Fibroblast of lung (primary cell): ENCODE data around the gene FTO. TPM values are rescaled to one million over a fixed set of nuclear protein-coding genes. Genes with fewer than 3 reads are reported as not detected.

Source experiments
- DNase-seq, 2 donors: peaks; one replicate each; pipeline versions ENCODE4 v3.0.0 to v3.0.0-alpha.2; 2010; ENCODE audit warnings: low read depth in 2 of 2
- H2AFZ ChIP-seq: 2 replicates; pipeline ENCODE4 v1.5.1; 2012; ENCODE audit warnings: low read length, control low read depth, inconsistent platforms
- H3K27ac ChIP-seq: 2 replicates; pipeline ENCODE4 v1.5.1; 2011; ENCODE audit warnings: low read length, control low read depth; ENCODE audit not compliant: insufficient read depth
- H3K27me3 ChIP-seq: 2 replicates; pipeline ENCODE4 v1.5.1; 2011; ENCODE audit warnings: mild to moderate bottlenecking, low read length; ENCODE audit not compliant: control insufficient read depth, insufficient read depth
- H3K36me3 ChIP-seq: 2 replicates; pipeline ENCODE4 v1.5.1; 2011; ENCODE audit warnings: low read length; ENCODE audit not compliant: control insufficient read depth, insufficient read depth
- H3K4me1 ChIP-seq: 2 replicates; pipeline ENCODE4 v1.5.1; 2011; ENCODE audit warnings: low read length; ENCODE audit not compliant: control insufficient read depth, insufficient read depth; ENCODE audit errors: extremely low read depth
- H3K4me2 ChIP-seq: 2 replicates; pipeline ENCODE4 v1.5.1; 2011; ENCODE audit warnings: low read length, control low read depth; ENCODE audit not compliant: insufficient read depth; ENCODE audit errors: extremely low read depth
- H3K4me3 ChIP-seq, 4 experiments: fragments of 200-600 bp in 1 of 4; sonication (generic) in 1 of 4; replicated peaks in 1 of 4; 2 replicates each; pipeline ENCODE4 v1.5.1; 2011 to 2016; ENCODE audit warnings: low read length in 4 of 4, low read depth in 3 of 4, mild to moderate bottlenecking in 3 of 4, control low read depth in 2 of 4, inconsistent platforms in 1 of 4, mixed read lengths in 1 of 4; ENCODE audit not compliant: insufficient read depth in 1 of 4; ENCODE audit errors: control extremely low read depth in 1 of 4
- H3K79me2 ChIP-seq: 2 replicates; pipeline ENCODE4 v1.5.1; 2012; ENCODE audit warnings: mild to moderate bottlenecking, low read length, inconsistent platforms; ENCODE audit not compliant: control insufficient read depth, insufficient read depth
- H3K9ac ChIP-seq: 2 replicates; pipeline ENCODE4 v1.5.1; 2011; ENCODE audit warnings: mild to moderate bottlenecking, low read length, control low read depth; ENCODE audit not compliant: insufficient read depth
- H3K9me3 ChIP-seq: 2 replicates; pipeline ENCODE4 v1.5.1; 2012; ENCODE audit warnings: low read depth, low read length; ENCODE audit not compliant: control insufficient read depth, insufficient read depth
- H4K20me1 ChIP-seq: 2 replicates; pipeline ENCODE4 v1.5.1; 2011; ENCODE audit warnings: low read length; ENCODE audit not compliant: control insufficient read depth, insufficient read depth; ENCODE audit errors: extremely low read depth
- EZH2 ChIP-seq: IDR thresholded peaks from 2 replicates; pipeline ENCODE4 v1.5.1; 2012; ENCODE audit warnings: low read length, control low read depth, mild to moderate bottlenecking; ENCODE audit errors: missing control alignments
- polyA plus RNA-seq, 2 donors: library from polyadenylated mRNA; depleted of rRNA in 1 of 2; stranded (reverse) in 1 of 2; unstranded in 1 of 2; fragments of >200 nt; gene quantifications; 2 replicates each; pipeline ENCODE4 v1.2.1, GENCODE V29; 2011 to 2012; ENCODE audit warnings: missing spikeins in 1 of 2
- total RNA-seq: library from RNA; depleted of rRNA; stranded (reverse); fragments of >200 nt; gene quantifications from 2 replicates; pipeline ENCODE4 v1.2.1, GENCODE V29; 2014
- TF ChIP-seq, protein P1 (sequence below), 2 donors: IDR thresholded peaks in 1 of 2; conservative IDR thresholded peaks in 1 of 2; 1 replicate in 1 of 2; 2 replicates in 1 of 2; pipeline ENCODE4 v1.5.1; 2011 to 2012; ENCODE audit warnings: low read length in 2 of 2, control low read depth in 1 of 2, inconsistent platforms in 1 of 2, low read depth in 1 of 2, mild to moderate bottlenecking in 1 of 2

The FTO gene
- total and polyA plus RNA-seq, 2 donors (not counting 1 experiment from before 2014, with no cell fraction given), result 61.1 to 97.6 TPM

- TF ChIP-seq EZH2, result no peak
- TF ChIP-seq, protein P1, sequence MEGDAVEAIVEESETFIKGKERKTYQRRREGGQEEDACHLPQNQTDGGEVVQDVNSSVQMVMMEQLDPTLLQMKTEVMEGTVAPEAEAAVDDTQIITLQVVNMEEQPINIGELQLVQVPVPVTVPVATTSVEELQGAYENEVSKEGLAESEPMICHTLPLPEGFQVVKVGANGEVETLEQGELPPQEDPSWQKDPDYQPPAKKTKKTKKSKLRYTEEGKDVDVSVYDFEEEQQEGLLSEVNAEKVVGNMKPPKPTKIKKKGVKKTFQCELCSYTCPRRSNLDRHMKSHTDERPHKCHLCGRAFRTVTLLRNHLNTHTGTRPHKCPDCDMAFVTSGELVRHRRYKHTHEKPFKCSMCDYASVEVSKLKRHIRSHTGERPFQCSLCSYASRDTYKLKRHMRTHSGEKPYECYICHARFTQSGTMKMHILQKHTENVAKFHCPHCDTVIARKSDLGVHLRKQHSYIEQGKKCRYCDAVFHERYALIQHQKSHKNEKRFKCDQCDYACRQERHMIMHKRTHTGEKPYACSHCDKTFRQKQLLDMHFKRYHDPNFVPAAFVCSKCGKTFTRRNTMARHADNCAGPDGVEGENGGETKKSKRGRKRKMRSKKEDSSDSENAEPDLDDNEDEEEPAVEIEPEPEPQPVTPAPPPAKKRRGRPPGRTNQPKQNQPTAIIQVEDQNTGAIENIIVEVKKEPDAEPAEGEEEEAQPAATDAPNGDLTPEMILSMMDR (conservative IDR thresholded peaks at IDR 0.05 in 1 of 2, IDR thresholded peaks at IDR 0.05 in 1 of 2; ENCODE audit: low read depth in 1 of 2, low read length in 2 of 2), result no peak
- no peaks in the 10 kb centered on the region for H3K79me2 ChIP-seq
- no peaks in the 10 kb centered on the region for H4K20me1 ChIP-seq
- no peak overlapping the region for H3K4me3 ChIP-seq
- no peak for DNase-seq
- H3K9ac ChIP-seq, result no peak overlapping the region
- no peaks in the 10 kb centered on the region for H3K4me1 ChIP-seq
- no peaks in the 10 kb centered on the region for H3K27me3 ChIP-seq
- H3K27ac ChIP-seq, result no peak overlapping the region
- no peak overlapping the region for H3K4me2 ChIP-seq
- H3K9me3 ChIP-seq, result no peaks in the 10 kb centered on the region
- H3K36me3 ChIP-seq, result no peaks in the 10 kb centered on the region
- no peak overlapping the region for H2AFZ ChIP-seq
Observed at GRCh38 chr16:53998024-53998810, 294.3 kb downstream of the FTO start.

DNA sequence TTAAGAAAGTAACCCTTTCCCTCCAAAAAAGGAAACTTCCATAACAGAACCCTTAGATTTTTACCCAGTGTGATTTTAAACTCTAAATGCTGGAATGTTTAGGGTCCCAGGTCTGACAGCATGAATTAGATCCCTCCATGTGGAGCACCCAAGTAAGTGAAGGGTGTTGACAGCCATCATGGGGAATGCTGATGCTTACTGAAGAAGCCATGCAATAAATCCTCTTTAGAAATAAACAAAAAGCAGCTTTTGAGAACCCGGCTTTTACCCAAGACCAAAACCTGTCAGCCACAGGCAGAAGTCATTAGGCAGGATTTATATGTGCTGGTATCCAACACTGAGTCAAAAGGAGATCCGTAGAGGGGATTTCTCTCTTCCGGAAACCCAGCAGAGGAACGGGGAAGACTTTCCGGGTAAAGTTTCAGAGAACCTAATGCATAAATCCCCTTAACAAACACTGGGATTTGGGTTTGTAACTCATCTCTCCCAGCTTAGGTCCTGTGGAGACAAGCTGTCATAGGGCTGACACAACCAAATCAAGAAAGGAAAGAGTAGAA lies 295.1 kb downstream of the FTO start:
- H3K9ac ChIP-seq, result no peak overlapping the region
- H3K4me2 ChIP-seq, result no peak overlapping the region
- no peaks in the 10 kb centered on the region for H3K36me3 ChIP-seq
- no peaks in the 10 kb centered on the region for H3K79me2 ChIP-seq
- H3K9me3 ChIP-seq, result no peaks in the 10 kb centered on the region
- TF ChIP-seq, protein P1 (conservative IDR thresholded peaks at IDR 0.05 in 1 of 2, IDR thresholded peaks at IDR 0.05 in 1 of 2; ENCODE audit: low read depth in 1 of 2, low read length in 2 of 2), result no peak
- TF ChIP-seq EZH2, result no peak
- H3K4me3 ChIP-seq, result no peak overlapping the region
- no peaks in the 10 kb centered on the region for H3K4me1 ChIP-seq
- no peak overlapping the region for H2AFZ ChIP-seq
- no peaks in the 10 kb centered on the region for H3K27me3 ChIP-seq
- no peaks in the 10 kb centered on the region for H4K20me1 ChIP-seq
- DNase-seq, result no peak
- H3K27ac ChIP-seq, result no peak overlapping the region

DNA sequence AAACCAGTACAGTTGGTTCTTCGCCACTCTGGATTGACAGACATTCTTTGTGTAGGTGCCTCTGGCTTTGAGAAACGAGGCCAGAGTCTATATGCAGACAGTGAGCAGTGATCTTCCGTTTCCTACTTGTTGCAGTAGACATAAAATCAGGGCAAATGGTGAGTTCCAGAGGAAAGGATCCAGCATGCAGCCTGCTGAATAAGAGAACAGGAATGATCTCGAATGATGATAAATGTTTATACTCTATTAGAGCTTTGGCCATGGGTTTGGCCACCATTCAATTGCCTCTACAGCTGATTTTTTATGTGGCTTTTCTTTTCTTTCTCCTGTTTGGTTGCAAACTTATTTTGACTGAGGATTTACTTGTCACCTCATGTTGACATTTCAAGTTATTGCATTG lies 295.9 kb downstream of the FTO start:
- no peaks in the 10 kb centered on the region for H4K20me1 ChIP-seq
- TF ChIP-seq, protein P1 (conservative IDR thresholded peaks at IDR 0.05 in 1 of 2, IDR thresholded peaks at IDR 0.05 in 1 of 2; ENCODE audit: low read depth in 1 of 2, low read length in 2 of 2), result no peak
- no peak for TF ChIP-seq EZH2
- H3K27ac ChIP-seq, result no peak overlapping the region
- H3K4me3 ChIP-seq, result no peak overlapping the region
- no peak overlapping the region for H3K9ac ChIP-seq
- H3K4me2 ChIP-seq, result no peak overlapping the region
- no peak overlapping the region for H2AFZ ChIP-seq
- no peaks in the 10 kb centered on the region for H3K36me3 ChIP-seq
- H3K4me1 ChIP-seq, result no peaks in the 10 kb centered on the region
- no peaks in the 10 kb centered on the region for H3K9me3 ChIP-seq
- peak; percentile 46 to 78 for DNase-seq
- H3K79me2 ChIP-seq, result no peaks in the 10 kb centered on the region
- H3K27me3 ChIP-seq, result no peaks in the 10 kb centered on the region
